ENCODE data around the gene OR8J3.
"Not testable (repeated sequence)": the region's sequence is repeated elsewhere in the genome, so short reads cannot be mapped to it uniquely, and the experiment has no call there.

Gene OR8J3

GRCh38 chr11:56140151-56140661 lies at the start of gene OR8J3:
Gene OR8J3 (minus strand): TSS chr11:56140201. CDS start chr11:56137718, 2,483 bp downstream.
- no peak for DNase-seq

GRCh38 chr11:56188602-56189001 lies 48.6 kb upstream of the OR8J3 start:
- no peak for DNase-seq

GRCh38 chr11:56183459-56183858 lies 43.5 kb upstream of the OR8J3 start:
- no peak for DNase-seq

- no peak for DNase-seq
These were observed 36.3 kb upstream of the OR8J3 start, which contains the start of gene OR5J2 for GRCh38 chr11:56176318-56176717. Gene OR5J2 (plus strand): TSS chr11:56176618. CDS start chr11:56176618, 0 bp downstream.

- no peak for DNase-seq
These were observed 32.3 kb upstream of the OR8J3 start for GRCh38 chr11:56172256-56172830.

GRCh38 chr11:56163804-56164203 lies 23.8 kb upstream of the OR8J3 start:
- DNase-seq = no peak

- no peak for DNase-seq
These were observed 20.2 kb upstream of the OR8J3 start, which contains the start of gene OR8K5 for GRCh38 chr11:56160217-56160616. Gene OR8K5 (minus strand): TSS chr11:56160317. CDS start chr11:56160317, 0 bp downstream.

GRCh38 chr11:56152333-56152732 lies 12.3 kb upstream of the OR8J3 start:
- no peak for DNase-seq

- no peak for DNase-seq
These were observed 11.4 kb upstream of the OR8J3 start for GRCh38 chr11:56151376-56151775.

GRCh38 chr11:56143681-56144080 lies 3.7 kb upstream of the OR8J3 start:
- not testable (repeated sequence) for DNase-seq

GRCh38 chr11:56122073-56122472 lies 17.9 kb downstream of the OR8J3 start, which contains the start of gene OR8H3:
Gene OR8H3 (plus strand): TSS chr11:56122373. CDS start chr11:56122373, 0 bp downstream.
- DNase-seq = no peak

- DNase-seq = no peak
These were observed 36.7 kb downstream of the OR8J3 start, which contains the start of gene OR8H2 for GRCh38 chr11:56103210-56103737. Gene OR8H2 (plus strand): TSS chr11:56103687. CDS start chr11:56105043, 1,356 bp downstream.

- no peak for DNase-seq
These were observed 47.0 kb downstream of the OR8J3 start, which contains the start of gene OR8I2 for GRCh38 chr11:56093008-56093407. Gene OR8I2 (plus strand): TSS chr11:56093308. CDS start chr11:56093308, 0 bp downstream.

- no peak for DNase-seq
These were observed 50.3 kb downstream of the OR8J3 start for GRCh38 chr11:56089697-56090096.
